HK-2 (cell line): Measurements from ENCODE around the gene ACLY.

ENCODE experiments used
- DNase-seq: peaks from one replicate; pipeline ENCODE4 v3.0.0-alpha.2; 2018; ENCODE audit not compliant: unreplicated experiment

Gene ACLY

DNA sequence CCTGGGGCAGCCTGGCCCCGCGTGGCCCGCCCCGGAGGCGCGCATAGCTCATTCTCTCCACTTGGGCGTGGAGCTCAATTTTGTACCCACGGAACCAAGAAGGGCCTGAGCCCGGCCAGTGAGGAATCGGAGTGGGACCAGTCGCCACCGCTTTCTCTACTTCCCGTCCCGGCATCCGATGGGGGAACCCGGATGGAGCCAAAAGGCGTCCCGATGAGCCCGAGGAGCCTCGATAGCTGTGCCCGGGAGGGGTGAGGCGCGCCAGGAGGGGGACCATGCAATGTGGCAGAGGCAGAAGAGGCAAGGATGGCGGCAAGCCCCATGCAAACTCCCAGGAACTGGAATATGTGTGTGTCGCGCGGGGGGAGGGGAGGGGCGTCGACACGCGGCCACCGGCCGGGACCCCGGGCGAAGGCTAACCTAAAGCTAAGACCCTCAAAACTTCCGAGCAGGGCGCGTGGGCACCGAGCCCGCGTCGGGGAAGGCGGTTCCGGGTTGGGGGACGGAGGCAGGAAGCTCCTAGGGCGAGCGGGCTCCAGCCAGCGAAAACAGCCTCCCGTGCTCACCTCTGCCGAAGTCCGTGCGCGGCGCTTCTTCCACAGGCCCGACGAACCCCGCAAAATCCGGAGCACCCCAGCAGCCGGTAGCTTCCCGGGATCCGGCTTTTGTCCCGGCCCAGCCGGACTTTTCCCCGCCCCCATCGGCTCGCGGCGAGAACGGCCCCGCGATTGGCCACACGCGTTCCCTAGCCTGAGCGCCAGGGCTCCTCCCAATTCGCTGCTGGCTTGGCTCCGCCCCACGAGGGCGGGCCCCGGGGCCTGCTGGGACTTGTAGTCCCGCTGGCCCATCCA is at the start of gene ACLY:
TSS of gene ACLY (minus strand) at position 638 of the 851 bp plus-strand sequence. CDS start 5,078 bp downstream, outside the sequence.
- peak; percentile 98 for DNase-seq

DNA sequence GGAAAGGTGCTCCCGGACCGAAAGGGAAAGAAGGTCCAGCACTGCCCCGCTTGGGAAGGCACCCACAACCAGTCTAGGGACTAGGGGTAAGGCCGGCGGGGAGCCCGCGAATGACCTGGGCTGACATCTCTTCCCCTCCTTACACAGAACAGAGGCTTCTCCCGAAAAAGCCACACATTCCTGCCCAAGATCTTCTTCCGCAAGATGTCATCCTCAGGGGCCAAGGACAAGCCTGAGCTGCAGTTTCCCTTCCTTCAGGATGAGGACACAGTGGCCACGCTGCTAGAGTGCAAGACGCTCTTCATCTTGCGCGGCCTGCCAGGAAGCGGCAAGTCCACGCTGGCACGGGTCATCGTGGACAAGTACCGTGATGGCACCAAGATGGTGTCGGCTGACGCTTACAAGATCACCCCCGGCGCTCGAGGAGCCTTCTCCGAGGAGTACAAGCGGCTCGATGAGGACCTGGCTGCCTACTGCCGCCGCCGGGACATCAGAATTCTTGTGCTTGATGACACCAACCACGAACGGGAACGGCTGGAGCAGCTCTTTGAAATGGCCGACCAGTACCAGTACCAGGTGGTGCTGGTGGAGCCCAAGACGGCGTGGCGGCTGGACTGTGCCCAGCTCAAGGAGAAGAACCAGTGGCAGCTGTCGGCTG is 49.3 kb upstream of the ACLY start:
- no peak for DNase-seq

- peak; percentile 41 for DNase-seq
These were observed 48.6 kb upstream of the ACLY start for GRCh38 chr17:41967141-41967920.

- DNase-seq: peak; percentile 86
These were observed 47.9 kb upstream of the ACLY start, which contains the start of gene CNP for GRCh38 chr17:41966463-41967140. CNP (plus strand) TSS chr17:41966795; CDS start chr17:41966885, 90 bp downstream.

- peak; percentile 77 for DNase-seq
These were observed 47.1 kb upstream of the ACLY start for GRCh38 chr17:41965694-41966462.

DNA sequence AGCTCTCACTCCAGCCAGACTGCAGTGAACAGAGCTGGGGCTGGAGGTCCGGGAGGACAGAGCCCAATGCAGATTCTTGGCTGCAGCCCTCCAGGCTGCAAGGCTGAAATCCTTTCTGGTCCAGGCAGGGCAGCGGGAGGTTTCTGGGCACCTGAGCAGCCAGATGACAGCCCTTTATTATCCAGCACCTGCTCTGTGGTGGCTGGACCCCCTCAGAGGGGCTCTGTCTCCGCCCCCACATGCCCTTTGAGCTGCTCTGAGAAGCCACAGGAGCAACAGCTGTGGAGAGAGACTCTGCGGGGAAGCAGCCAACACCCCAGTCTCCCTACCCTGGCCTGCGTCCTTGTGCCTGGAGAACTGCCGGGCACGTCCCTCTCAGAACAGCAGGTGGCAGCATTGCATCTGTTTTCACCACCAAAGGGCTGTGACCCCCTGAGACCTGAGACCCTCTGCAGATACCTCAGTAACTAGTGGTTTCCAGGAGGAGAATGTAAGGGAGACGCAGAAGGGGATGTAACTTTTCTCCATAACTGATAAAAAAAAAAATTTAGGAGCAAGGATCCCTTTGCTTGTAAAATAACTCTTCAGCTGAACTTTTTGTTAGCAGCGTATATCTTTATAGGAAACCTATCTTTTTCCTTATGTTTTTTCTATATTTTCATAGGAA is 44.1 kb upstream of the ACLY start:
- DNase-seq: peak; percentile 58

- no peak for DNase-seq
These were observed 43.4 kb upstream of the ACLY start for GRCh38 chr17:41962111-41962510.

- DNase-seq: peak; percentile 50
These were observed 40.8 kb upstream of the ACLY start for GRCh38 chr17:41959336-41960095.

DNA sequence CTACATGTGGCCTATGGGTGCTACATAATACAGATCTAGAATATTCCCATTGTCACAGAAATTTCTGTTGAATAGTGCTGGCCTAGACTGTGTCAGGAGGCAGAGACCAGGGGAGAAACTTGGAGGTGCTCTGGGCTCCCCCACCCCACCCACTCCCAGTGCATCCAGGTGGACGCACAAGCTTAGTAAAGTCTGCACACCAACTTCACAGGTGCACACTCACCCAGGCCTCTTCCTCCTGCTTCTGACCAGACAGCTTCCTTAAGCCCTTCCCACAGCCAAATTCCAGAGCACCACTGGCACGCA is 40.2 kb upstream of the ACLY start:
- no peak for DNase-seq

DNA sequence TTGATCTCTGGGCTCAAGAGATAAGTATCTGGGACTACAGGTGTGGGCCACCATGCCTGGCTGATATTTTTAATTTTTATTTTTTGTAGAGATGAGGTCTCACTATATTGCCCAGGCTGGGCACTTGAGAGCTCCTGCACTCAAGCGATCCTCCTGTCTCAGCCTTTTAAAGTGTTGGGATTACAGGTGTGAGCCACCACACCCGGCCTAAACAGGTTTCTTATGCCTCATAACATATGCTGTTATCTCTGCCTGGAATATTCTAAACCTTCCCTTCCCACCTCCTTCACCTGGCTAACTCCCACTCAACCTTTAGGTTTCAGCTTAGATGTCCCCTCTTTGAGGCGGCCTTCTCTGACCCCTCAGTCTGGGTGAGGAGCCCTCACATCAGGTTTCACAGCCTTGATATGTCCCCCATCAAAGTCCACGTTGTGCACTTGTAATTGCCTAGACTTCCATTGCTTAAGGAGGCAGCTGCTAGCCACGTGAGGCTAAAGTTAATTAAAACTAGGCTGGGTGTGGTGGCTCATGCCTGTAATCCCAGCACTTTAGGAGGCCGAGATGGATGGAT is 39.2 kb upstream of the ACLY start:
- no peak for DNase-seq

DNA sequence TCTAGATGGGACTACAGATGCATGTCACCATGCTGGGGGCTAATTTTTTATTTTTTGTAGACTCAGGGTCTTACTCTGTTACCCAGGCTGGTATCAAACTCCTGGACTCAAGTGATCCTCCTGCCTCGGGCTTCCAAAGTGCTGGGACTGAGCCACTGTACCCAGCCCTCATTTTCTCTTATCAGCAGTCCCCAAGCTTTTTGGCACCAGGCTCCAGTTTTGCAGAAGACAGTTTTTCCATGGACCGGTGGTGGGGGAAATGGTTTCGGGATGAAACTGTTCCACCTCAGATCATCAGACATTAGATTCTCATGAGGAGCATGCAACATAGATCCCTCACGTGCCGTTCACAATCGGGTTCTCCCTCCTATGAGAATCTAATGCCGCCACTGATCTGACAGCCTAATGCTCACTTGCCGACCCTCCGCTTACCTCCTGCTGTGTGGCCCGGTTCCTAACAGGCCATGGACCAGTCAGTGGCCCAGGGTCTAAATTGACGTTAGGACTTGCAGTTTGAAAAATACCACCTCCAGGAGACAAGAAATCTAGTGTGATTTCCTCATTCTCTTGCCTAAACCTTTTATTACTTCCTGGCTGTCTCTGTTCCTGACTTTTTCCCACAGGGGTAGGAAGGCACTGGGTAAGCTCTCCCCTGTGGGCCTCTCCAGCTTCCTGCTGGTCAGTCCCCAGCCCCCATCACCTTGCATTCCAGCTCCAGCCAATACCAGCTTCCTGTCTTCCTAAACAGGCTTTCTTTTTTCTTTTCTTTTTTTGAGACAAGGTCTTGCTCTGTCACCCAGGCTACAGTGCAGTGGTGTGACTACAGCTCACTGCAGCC is 38.5 kb upstream of the ACLY start:
- peak; percentile 59 for DNase-seq

DNA sequence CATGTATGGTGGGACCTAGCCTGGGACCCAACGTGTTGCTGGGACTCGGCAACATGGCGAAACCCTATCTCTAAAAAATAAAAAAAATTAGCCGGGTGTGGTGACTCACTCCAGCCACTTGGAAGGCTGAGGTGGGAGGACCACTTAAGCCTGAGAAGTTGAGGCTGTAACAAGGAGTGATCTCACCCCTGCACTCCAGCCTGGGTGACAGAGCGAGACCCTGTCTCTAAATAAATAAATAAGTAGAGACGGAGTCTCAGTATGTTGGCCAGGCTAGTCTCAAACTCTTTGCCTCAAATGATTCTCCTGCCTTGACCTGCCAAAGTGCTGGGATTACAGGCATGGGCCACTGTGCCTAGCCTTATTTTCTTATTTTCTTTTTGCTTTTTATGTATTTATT is 37.8 kb upstream of the ACLY start:
- no peak for DNase-seq

DNA sequence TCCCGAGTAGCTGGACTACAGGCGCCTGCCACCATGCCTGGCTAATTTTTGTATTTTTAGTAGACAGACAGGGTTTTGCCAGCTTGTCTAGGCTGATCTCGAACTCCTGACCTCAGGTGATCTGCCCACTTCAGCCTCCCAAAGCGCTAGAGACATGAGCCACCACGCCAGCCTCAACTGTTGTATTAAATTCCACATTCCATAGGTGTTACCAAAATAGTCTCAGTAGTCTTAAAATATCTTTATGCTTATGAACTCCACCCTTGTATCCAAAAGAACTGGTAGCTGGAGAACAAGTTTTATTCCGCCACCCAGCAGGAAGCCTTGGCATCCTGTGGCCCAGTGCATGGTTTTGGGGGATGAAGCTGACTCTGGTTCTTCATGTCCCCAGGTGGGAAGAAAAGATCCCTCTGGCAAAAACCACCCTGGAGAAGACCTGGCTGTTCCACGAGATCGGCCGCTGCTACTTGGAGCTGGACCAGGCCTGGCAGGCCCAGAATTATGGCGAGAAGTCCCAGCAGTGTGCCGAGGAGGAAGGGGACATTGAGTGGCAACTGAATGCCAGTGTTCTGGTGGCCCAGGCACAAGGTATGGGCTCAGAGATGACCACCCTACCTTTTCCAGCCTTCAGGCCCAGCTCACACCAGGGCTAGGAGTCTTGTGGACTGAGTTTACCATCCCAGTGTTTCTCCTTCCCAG is 30.2 kb upstream of the ACLY start:
- no peak for DNase-seq

- no peak for DNase-seq
These were observed 26.2 kb upstream of the ACLY start for GRCh38 chr17:41944943-41945342.

DNA sequence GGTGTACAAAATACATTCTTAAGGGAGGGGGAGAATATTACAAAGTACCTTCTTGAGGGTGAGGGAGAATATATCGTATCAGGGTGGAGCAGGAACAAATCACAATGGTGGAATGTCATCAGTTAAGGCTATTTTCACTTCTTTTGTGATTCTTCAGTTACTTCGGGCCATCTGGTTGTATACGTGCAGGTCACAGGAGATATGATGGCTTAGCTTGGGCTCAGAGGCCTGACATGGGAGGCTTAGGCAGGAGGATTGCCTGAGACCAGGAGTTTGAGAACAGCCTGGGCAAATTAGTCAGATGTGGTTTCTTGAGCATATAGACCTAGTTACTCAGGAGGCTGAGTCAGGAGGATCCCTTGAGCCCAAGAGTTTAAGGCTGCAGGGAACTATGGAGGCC is 24.7 kb upstream of the ACLY start:
- no peak for DNase-seq

DNA sequence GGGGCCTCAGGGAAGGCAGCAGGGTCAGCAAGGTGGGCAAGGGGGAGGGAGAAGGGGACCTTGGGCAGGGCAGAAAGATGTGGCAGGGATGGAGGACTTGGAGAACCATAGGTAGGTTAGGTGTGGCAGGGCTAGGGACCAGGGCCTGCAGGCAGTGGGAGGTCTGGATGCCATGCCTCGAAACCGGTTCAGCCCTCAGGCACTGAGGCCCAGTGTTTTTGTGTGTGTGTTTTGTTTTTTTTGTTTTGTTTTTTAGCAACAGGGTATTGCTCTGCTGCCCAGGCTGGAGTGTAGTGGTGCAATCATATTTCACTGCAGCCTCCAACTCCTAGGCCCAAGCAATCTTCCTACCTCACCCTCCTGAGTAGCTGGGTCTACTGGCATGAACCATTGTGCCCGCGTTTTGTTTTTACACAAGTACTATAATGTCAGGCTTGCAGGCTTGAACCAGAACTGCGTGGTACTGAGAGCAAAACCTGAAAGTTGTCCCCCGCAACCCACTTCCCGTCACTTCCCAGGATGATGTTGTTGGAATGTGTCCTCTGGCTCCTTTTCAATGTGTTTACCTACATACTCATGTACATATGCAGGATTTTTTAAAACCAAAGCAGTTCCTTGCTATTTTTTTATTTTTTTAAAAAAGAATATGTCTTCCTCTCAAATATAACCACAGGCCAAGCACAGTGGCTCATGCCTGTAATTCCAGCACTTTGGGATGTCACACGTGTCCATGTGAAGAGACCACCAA is 24.0 kb upstream of the ACLY start:
- no peak for DNase-seq

- no peak for DNase-seq
These were observed 22.4 kb upstream of the ACLY start for GRCh38 chr17:41941168-41941567.
